ENCODE results near the gene CLCN2.

CLCN2 gene

DNA sequence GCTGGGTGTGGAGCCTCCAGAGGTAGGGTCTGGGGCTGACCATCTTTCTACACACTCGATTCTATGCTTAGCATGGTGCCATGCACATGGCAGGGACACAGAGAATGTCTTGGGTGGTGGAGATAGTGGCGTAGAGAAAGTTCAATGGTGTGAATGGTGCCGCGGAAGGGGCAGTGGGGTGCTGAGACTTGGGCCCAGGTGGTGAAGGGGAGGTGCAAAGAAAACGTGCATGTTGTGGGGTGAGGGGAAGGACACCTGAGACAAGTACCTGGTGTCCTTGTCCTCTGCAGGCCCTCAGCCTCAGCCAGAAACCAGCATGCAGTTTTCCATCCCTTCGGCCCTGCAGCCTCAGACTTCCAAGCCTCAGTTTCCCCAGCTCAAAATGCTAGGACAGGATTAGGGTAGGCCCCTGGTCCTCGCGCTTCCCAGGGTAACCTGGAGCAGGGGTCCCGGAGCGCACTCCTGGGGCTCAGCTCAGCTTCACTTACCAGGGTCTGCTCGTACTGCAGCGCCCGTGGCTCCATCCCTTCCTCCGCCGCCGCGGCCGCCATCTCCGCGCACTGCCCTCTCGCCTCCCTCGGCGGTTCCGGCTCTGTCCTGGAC, 375 bp downstream of the CLCN2 start:
- H3K4me3 ChIP-seq (ENCODE audit: low read depth, low read length): peak overlapping the region; percentile 67
- TF ChIP-seq, protein P1, sequence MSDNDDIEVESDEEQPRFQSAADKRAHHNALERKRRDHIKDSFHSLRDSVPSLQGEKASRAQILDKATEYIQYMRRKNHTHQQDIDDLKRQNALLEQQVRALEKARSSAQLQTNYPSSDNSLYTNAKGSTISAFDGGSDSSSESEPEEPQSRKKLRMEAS (IDR thresholded peaks at IDR 0.05; ENCODE audit: low read depth, low read length): peak; percentile 51; the same call in 1 of the 2 replicates
- TF ChIP-seq POLR2A (IDR thresholded peaks at IDR 0.05; ENCODE audit: extremely low read depth, insufficient read length) (no peak), MYC (IDR thresholded peaks at IDR 0.05; ENCODE audit: low read depth, low read length) (0 out of 2 replicates have a peak, but pooled peaks have one; percentile 13)
- TF ChIP-seq, protein P2, sequence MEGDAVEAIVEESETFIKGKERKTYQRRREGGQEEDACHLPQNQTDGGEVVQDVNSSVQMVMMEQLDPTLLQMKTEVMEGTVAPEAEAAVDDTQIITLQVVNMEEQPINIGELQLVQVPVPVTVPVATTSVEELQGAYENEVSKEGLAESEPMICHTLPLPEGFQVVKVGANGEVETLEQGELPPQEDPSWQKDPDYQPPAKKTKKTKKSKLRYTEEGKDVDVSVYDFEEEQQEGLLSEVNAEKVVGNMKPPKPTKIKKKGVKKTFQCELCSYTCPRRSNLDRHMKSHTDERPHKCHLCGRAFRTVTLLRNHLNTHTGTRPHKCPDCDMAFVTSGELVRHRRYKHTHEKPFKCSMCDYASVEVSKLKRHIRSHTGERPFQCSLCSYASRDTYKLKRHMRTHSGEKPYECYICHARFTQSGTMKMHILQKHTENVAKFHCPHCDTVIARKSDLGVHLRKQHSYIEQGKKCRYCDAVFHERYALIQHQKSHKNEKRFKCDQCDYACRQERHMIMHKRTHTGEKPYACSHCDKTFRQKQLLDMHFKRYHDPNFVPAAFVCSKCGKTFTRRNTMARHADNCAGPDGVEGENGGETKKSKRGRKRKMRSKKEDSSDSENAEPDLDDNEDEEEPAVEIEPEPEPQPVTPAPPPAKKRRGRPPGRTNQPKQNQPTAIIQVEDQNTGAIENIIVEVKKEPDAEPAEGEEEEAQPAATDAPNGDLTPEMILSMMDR (IDR thresholded peaks at IDR 0.05; ENCODE audit: low read depth, low read length): no peak
- DNase-seq (ENCODE audit: low read depth): no peak

DNA sequence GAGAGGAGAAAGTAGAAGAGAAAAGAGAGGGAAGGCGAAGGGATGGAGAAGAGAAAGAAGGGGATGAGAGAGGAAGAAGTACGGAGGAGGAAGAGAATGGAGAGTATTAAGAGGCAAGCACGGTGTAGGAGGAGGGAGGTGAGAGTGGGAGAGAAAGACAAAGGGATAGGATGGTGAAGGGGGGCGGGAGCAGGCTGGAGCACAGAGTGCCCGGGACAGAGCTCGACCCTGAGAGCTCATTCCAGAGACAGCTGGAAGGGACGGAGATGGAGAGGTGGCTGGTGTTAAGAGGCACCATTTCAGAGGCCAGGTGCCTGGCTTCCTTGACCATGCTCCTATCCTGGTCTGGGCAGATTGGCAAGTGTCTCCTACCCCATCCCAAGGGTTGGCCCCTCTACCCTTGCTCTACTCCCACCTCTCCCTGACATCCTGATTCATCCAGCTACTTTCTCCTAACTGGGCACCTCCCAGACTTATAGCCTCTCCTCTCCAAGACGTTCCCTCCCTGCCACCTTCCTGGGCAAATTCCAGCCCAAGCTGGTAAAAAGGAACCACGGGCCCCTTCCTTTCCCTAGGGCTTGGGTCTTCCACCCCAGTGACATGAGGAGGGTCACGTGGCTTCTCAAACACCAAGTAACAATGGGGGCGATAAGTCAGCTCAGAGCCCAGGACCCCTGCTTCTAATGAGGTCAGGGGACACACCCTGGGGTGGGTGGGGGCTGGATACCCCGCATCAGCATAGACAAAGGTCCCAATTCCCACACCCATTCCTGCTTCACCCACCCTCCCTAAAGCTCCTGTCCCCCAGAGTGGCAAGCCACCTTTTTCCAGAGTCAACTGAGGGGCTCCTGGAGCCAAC, 1.1 kb downstream of the CLCN2 start:
- DNase-seq (ENCODE audit: low read depth): no peak
- TF ChIP-seq, protein P1 (IDR thresholded peaks at IDR 0.05; ENCODE audit: low read depth, low read length): no peak
- TF ChIP-seq MYC (IDR thresholded peaks at IDR 0.05; ENCODE audit: low read depth, low read length): no peak
- TF ChIP-seq, protein P2 (IDR thresholded peaks at IDR 0.05; ENCODE audit: low read depth, low read length): no peak
- no peak for TF ChIP-seq POLR2A (IDR thresholded peaks at IDR 0.05; ENCODE audit: extremely low read depth, insufficient read length)
- peak overlapping the region; percentile 67 for H3K4me3 ChIP-seq (ENCODE audit: low read depth, low read length)

DNA sequence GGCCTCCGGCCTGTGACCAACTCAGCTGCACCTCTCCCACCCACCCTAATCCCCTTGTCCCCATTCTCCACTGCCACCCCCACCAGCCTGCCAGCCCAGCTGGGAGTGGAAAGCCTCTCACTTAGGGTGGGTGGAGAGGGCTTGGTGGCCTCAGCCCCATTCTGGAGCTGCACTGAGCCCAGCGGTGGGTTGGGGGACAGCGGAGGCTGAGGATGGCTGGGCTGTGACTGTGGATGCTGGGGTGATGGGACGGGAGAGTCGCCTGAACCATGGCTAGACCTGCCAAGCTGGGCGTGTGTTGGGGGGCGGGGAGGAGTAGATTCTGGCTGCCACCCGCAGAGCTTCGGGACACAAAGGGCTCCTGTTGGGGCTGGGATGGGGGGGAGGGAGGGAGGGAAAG, 1.8 kb downstream of the CLCN2 start:
- H3K4me3 ChIP-seq (ENCODE audit: low read depth, low read length): no peak overlapping the region
- DNase-seq (ENCODE audit: low read depth): no peak
- TF ChIP-seq MYC (IDR thresholded peaks at IDR 0.05; ENCODE audit: low read depth, low read length) (no peak), POLR2A (IDR thresholded peaks at IDR 0.05; ENCODE audit: extremely low read depth, insufficient read length) (no peak)
- TF ChIP-seq, protein P1 (IDR thresholded peaks at IDR 0.05; ENCODE audit: low read depth, low read length): no peak
- TF ChIP-seq, protein P2 (IDR thresholded peaks at IDR 0.05; ENCODE audit: low read depth, low read length): no peak

DNA sequence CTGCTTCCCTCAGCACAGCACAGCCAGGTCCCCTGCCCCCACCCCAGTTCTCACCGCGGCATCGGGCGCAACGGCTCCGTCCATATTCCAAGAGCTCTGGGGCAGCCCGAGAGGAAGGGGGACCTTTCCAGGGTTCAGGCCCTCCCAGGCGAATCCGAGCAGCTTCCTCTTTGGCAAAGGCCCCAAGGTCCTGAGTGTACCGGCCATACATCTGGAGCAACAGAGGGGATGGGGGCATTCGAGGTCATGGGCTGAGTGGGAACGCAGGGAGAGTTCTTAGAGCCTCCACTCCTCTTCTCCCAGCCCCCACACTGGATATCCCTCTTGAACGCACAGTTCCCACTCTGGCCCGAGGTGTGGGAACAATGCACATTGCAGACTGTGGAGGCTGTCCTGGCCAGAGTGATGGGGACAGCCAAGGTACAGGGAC, 2.5 kb downstream of the CLCN2 start:
- no peak for DNase-seq (ENCODE audit: low read depth)
- no peak overlapping the region for H3K4me3 ChIP-seq (ENCODE audit: low read depth, low read length)
- TF ChIP-seq, protein P1 (IDR thresholded peaks at IDR 0.05; ENCODE audit: low read depth, low read length): no peak
- TF ChIP-seq, protein P2 (IDR thresholded peaks at IDR 0.05; ENCODE audit: low read depth, low read length): no peak

DNA sequence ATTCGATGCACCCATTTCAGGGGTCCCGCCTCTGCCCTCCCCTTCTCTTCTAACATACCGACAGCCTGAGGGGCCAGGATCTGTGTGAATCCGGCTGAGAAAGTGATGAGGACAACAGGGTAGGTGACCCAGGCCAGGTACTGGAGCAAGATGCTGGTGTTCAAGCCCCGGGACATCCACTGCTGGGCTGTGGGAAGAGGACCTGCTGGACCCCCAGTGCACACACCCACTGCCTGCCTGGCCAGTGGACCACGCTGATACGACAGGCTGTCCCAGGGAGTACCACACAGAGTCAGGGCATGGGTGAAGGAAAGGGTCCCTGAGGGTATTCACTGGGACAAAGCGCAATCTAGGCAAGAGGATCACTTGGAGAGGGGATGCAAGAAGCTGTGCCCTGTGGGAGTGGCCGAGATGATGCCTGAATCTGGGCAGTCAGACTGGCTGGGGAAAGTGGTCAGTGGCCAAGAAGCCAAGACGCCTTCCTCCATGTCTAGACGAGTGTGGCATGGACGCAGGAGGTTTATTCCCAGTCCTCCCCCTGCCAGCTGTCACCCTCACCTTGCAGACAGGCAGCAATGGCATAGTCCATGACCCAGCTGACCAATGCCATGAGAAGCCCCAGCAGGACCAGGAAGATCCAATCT, 3.2 kb downstream of the CLCN2 start:
- no peak for DNase-seq (ENCODE audit: low read depth)
- TF ChIP-seq, protein P2 (IDR thresholded peaks at IDR 0.05; ENCODE audit: low read depth, low read length): no peak
- TF ChIP-seq, protein P1 (IDR thresholded peaks at IDR 0.05; ENCODE audit: low read depth, low read length): no peak
- TF ChIP-seq MYC (IDR thresholded peaks at IDR 0.05; ENCODE audit: low read depth, low read length): no peak
- no peak for TF ChIP-seq POLR2A (IDR thresholded peaks at IDR 0.05; ENCODE audit: extremely low read depth, insufficient read length)
- no peak overlapping the region for H3K4me3 ChIP-seq (ENCODE audit: low read depth, low read length)

All from NB4 (cell line).